ENCODE data around the gene COL3A1.

- TF ChIP-seq CTCF (IDR thresholded peaks at IDR 0.05), result peak; percentile 21 to 57 (median 36)
- TF ChIP-seq POLR2A (IDR thresholded peaks at IDR 0.05), result no peak
Observed at GRCh38 chr2:188983427-188984064, 9.4 kb downstream of the COL3A1 start.

Measured in uterus (tissue), 2 donors.